Progenitor cell of endocrine pancreas (in vitro differentiated cells): ENCODE measurements around the gene COQ4. TPM values are rescaled to one million over a fixed set of nuclear protein-coding genes. Genes with fewer than 3 reads are reported as not detected.

Source experiments
- DNase-seq: peaks from one replicate; pipeline ENCODE4 v3.0.0; 2021; ENCODE audit warnings: low spot score; ENCODE audit not compliant: unreplicated experiment
- H3K27ac Mint-ChIP-seq: 2 replicates; pipeline ENCODE4 v1.8.0; 2021; ENCODE audit warnings: mild to moderate bottlenecking, moderate library complexity, mixed read lengths
- H3K27me3 Mint-ChIP-seq: 2 replicates; pipeline ENCODE4 v1.8.0; 2021; ENCODE audit warnings: mixed read lengths
- H3K36me3 Mint-ChIP-seq: 2 replicates; pipeline ENCODE4 v1.8.0; 2022; ENCODE audit warnings: mixed read lengths; ENCODE audit not compliant: insufficient read depth
- H3K4me1 Mint-ChIP-seq: 2 replicates; pipeline ENCODE4 v1.8.0; 2021; ENCODE audit warnings: low read depth, mixed read lengths
- H3K4me3 Mint-ChIP-seq: 2 replicates; pipeline ENCODE4 v1.8.0; 2021; ENCODE audit warnings: low read depth, mild to moderate bottlenecking, moderate library complexity, mixed read lengths
- H3K9me3 Mint-ChIP-seq: 2 replicates; pipeline ENCODE4 v1.8.0; 2021; ENCODE audit warnings: low read depth, mixed read lengths
- total RNA-seq: library from RNA; stranded (reverse); gene quantifications from 2 replicates; pipeline ENCODE4 v1.2.1, GENCODE V29; 2021
- TF ChIP-seq, protein P1 (sequence below): fragments of 200-600 bp; sonication (generic); IDR thresholded peaks from one replicate; pipeline ENCODE4 v1.5.0; 2021; ENCODE audit warnings: antibody characterized with exemption, mild to moderate bottlenecking; ENCODE audit not compliant: unreplicated experiment

The COQ4 gene
- total RNA-seq, 1 donor from 2014 or later, result 64.5 TPM

- peaks cover 20% of the 10 kb centered on the region for H3K4me1 Mint-ChIP-seq
- H3K27ac Mint-ChIP-seq, result peak within 1 kb of the TSS; percentile 99
- TF ChIP-seq, protein P1, sequence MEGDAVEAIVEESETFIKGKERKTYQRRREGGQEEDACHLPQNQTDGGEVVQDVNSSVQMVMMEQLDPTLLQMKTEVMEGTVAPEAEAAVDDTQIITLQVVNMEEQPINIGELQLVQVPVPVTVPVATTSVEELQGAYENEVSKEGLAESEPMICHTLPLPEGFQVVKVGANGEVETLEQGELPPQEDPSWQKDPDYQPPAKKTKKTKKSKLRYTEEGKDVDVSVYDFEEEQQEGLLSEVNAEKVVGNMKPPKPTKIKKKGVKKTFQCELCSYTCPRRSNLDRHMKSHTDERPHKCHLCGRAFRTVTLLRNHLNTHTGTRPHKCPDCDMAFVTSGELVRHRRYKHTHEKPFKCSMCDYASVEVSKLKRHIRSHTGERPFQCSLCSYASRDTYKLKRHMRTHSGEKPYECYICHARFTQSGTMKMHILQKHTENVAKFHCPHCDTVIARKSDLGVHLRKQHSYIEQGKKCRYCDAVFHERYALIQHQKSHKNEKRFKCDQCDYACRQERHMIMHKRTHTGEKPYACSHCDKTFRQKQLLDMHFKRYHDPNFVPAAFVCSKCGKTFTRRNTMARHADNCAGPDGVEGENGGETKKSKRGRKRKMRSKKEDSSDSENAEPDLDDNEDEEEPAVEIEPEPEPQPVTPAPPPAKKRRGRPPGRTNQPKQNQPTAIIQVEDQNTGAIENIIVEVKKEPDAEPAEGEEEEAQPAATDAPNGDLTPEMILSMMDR, result no peak
- no peaks in the 10 kb centered on the region for H3K9me3 Mint-ChIP-seq
- H3K36me3 Mint-ChIP-seq, result no peaks in the 10 kb centered on the region
- H3K4me3 Mint-ChIP-seq, result peak within 1 kb of the TSS; percentile 97
- H3K27me3 Mint-ChIP-seq, result no peaks in the 10 kb centered on the region
- DNase-seq, result peak; percentile 83
These were observed 48.4 kb downstream of the COQ4 start, which contains the start of gene URM1 for GRCh38 chr9:128370752-128371629. Gene URM1, plus strand, starts transcription at chr9:128371374. Its CDS starts 7 bp downstream, at chr9:128371381.

- TF ChIP-seq, protein P1, result no peak
- Mint-ChIP-seq H3K9me3 (no peaks in the 10 kb centered on the region), H3K27ac (peak overlapping the region; percentile 99), H3K4me1 (peaks cover 20% of the 10 kb centered on the region), H3K27me3 (no peaks in the 10 kb centered on the region), H3K4me3 (peak overlapping the region; percentile 97), H3K36me3 (no peaks in the 10 kb centered on the region)
- DNase-seq, result no peak
These were observed 49.0 kb downstream of the COQ4 start for GRCh38 chr9:128371630-128372117.

GRCh38 chr9:128372188-128372641 is 49.6 kb downstream of the COQ4 start:
- Mint-ChIP-seq H3K4me1 (peaks cover 20% of the 10 kb centered on the region), H3K9me3 (no peaks in the 10 kb centered on the region), H3K36me3 (no peaks in the 10 kb centered on the region), H3K27me3 (no peaks in the 10 kb centered on the region), H3K4me3 (peak overlapping the region; percentile 97), H3K27ac (peak overlapping the region; percentile 99)
- TF ChIP-seq, protein P1, result no peak
- DNase-seq, result no peak

GRCh38 chr9:128372784-128373183 is 50.1 kb downstream of the COQ4 start:
- Mint-ChIP-seq H3K27me3 (no peaks in the 10 kb centered on the region), H3K9me3 (no peaks in the 10 kb centered on the region)
- TF ChIP-seq, protein P1, result no peak

DNA sequence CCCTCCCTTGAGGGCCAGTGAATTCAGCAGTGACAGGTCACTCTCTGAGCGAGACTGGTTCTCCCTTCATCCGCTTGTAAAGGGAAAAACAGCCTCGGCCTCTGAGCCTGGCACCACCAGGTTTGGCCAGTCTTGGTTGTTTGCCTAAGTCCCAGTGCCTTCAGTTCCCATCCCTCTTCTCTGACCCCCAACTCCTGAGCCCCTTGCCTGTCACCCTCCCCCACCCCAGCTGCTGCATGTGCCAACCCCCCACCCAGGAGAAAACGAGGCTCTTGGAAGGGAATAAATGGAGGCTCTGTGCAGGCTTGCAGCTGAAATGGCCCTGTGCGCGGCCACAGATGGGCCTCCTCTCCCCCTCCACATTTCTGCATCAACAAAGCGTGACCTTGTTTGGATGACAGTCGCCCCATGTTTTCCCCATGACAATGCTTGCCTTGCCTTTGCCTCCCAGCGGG is 51.6 kb downstream of the COQ4 start:
- no peak overlapping the region for H3K4me3 Mint-ChIP-seq
- H3K9me3 Mint-ChIP-seq, result no peaks in the 10 kb centered on the region
- no peaks in the 10 kb centered on the region for H3K27me3 Mint-ChIP-seq
- no peak for DNase-seq
- no peaks in the 10 kb centered on the region for H3K36me3 Mint-ChIP-seq
- TF ChIP-seq, protein P1, result no peak
- H3K27ac Mint-ChIP-seq, result no peak overlapping the region
- H3K4me1 Mint-ChIP-seq, result peaks cover 20% of the 10 kb centered on the region

More at GRCh38 chr9:128372784-128373183, 50.1 kb downstream of the COQ4 start:
- no peaks in the 10 kb centered on the region for H3K36me3 Mint-ChIP-seq
- no peak for DNase-seq
- peaks cover 20% of the 10 kb centered on the region for H3K4me1 Mint-ChIP-seq
- H3K4me3 Mint-ChIP-seq, result peak overlapping the region; percentile 97
- no peak overlapping the region for H3K27ac Mint-ChIP-seq
